Measurements from ENCODE around the gene UVRAG. TPM values are rescaled to one million over a fixed set of nuclear protein-coding genes. Genes with fewer than 3 reads are reported as not detected.

UVRAG gene
- total and polyA plus RNA-seq, 4 donors: 4.4 to 15.1 (median 10.0) TPM

- Histone ChIP-seq H3K4me3 (ENCODE audit: low read depth in 1 of 3, low read length in 3 of 3) (no peak overlapping the region), H3K9ac (ENCODE audit: low read depth in 1 of 2, low read length in 2 of 2) (no peak overlapping the region), H3K36me3 (ENCODE audit: control insufficient read depth in 4 of 4, insufficient read depth in 3 of 4, low read depth in 1 of 4, low read length in 3 of 4) (peaks cover 0 to 2% (median under 1%) of the 10 kb centered on the region in 4 donors), H3K27me3 (ENCODE audit: control insufficient read depth in 4 of 4, insufficient read depth in 4 of 4, low read length in 3 of 4) (no peaks in the 10 kb centered on the region), H3K4me1 (ENCODE audit: control insufficient read depth in 4 of 4, insufficient read depth in 4 of 4, low read length in 3 of 4) (peaks cover 0 to 3% (median 0%) of the 10 kb centered on the region in 4 donors), H3K27ac (ENCODE audit: low read depth in 1 of 2, low read length in 2 of 2) (no peak overlapping the region), H3K9me3 (ENCODE audit: control insufficient read depth in 4 of 4, low read length in 3 of 4) (no peaks in the 10 kb centered on the region)
- no peak for DNase-seq (ENCODE audit: low spot score)
- 80% methylated on average over 2 of the region's 2 CpGs for WGBS
- TF ChIP-seq SP1 (IDR thresholded peaks at IDR 0.05) (no peak), GABPA (IDR thresholded peaks at IDR 0.05 in 1 of 2, conservative IDR thresholded peaks at IDR 0.05 in 1 of 2) (no peak), NR2F2 (IDR thresholded peaks at IDR 0.05) (no peak), FOXA2 (IDR thresholded peaks at IDR 0.05) (no peak), ATF3 (IDR thresholded peaks at IDR 0.05) (no peak), HNF4A (conservative IDR thresholded peaks at IDR 0.05) (no peak), MAX (IDR thresholded peaks at IDR 0.05) (no peak), JUND (IDR thresholded peaks at IDR 0.05) (no peak)
- TF ChIP-seq, protein P1, sequence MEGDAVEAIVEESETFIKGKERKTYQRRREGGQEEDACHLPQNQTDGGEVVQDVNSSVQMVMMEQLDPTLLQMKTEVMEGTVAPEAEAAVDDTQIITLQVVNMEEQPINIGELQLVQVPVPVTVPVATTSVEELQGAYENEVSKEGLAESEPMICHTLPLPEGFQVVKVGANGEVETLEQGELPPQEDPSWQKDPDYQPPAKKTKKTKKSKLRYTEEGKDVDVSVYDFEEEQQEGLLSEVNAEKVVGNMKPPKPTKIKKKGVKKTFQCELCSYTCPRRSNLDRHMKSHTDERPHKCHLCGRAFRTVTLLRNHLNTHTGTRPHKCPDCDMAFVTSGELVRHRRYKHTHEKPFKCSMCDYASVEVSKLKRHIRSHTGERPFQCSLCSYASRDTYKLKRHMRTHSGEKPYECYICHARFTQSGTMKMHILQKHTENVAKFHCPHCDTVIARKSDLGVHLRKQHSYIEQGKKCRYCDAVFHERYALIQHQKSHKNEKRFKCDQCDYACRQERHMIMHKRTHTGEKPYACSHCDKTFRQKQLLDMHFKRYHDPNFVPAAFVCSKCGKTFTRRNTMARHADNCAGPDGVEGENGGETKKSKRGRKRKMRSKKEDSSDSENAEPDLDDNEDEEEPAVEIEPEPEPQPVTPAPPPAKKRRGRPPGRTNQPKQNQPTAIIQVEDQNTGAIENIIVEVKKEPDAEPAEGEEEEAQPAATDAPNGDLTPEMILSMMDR (IDR thresholded peaks at IDR 0.05; ENCODE audit: low read depth, low read length, missing input control): no peak
- TF ChIP-seq, protein P2, sequence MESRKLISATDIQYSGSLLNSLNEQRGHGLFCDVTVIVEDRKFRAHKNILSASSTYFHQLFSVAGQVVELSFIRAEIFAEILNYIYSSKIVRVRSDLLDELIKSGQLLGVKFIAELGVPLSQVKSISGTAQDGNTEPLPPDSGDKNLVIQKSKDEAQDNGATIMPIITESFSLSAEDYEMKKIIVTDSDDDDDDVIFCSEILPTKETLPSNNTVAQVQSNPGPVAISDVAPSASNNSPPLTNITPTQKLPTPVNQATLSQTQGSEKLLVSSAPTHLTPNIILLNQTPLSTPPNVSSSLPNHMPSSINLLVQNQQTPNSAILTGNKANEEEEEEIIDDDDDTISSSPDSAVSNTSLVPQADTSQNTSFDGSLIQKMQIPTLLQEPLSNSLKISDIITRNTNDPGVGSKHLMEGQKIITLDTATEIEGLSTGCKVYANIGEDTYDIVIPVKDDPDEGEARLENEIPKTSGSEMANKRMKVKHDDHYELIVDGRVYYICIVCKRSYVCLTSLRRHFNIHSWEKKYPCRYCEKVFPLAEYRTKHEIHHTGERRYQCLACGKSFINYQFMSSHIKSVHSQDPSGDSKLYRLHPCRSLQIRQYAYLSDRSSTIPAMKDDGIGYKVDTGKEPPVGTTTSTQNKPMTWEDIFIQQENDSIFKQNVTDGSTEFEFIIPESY (IDR thresholded peaks at IDR 0.05): no peak
Observed at GRCh38 chr11:75859614-75860013, 44.6 kb downstream of the UVRAG start.

GRCh38 chr11:75862437-75862836, 47.4 kb downstream of the UVRAG start:
- peaks cover 0 to 3% (median under 1%) of the 10 kb centered on the region in 4 donors for H3K4me1 ChIP-seq (ENCODE audit: control insufficient read depth in 4 of 4, insufficient read depth in 4 of 4, low read length in 3 of 4)
- no peaks in the 10 kb centered on the region for H3K27me3 ChIP-seq (ENCODE audit: control insufficient read depth in 4 of 4, insufficient read depth in 4 of 4, low read length in 3 of 4)
- H3K36me3 ChIP-seq (ENCODE audit: control insufficient read depth in 4 of 4, insufficient read depth in 3 of 4, low read depth in 1 of 4, low read length in 3 of 4): peaks cover 0 to 2% (median under 1%) of the 10 kb centered on the region in 4 donors
- H3K9me3 ChIP-seq (ENCODE audit: control insufficient read depth in 4 of 4, low read length in 3 of 4): no peaks in the 10 kb centered on the region
- H3K4me3 ChIP-seq (ENCODE audit: low read depth in 1 of 3, low read length in 3 of 3): no peak overlapping the region
- H3K27ac ChIP-seq (ENCODE audit: low read depth in 1 of 2, low read length in 2 of 2): no peak overlapping the region
- no peak for DNase-seq (ENCODE audit: low spot score)
- 97% methylated on average over 2 of the region's 2 CpGs for WGBS
- no peak overlapping the region for H3K9ac ChIP-seq (ENCODE audit: low read depth in 1 of 2, low read length in 2 of 2)
- TF ChIP-seq HNF4A (conservative IDR thresholded peaks at IDR 0.05) (no peak), FOXA2 (IDR thresholded peaks at IDR 0.05) (no peak), MAX (IDR thresholded peaks at IDR 0.05) (no peak)
- TF ChIP-seq, protein P2 (IDR thresholded peaks at IDR 0.05): no peak
